Superior temporal gyrus (tissue), 1 donor: ENCODE results near the gene SLC48A1.

Experiments used
- DNase-seq: peaks from one replicate; pipeline ENCODE4 v3.0.0-alpha.2; 2016; ENCODE audit errors: extremely low spot score

SLC48A1 gene

DNA sequence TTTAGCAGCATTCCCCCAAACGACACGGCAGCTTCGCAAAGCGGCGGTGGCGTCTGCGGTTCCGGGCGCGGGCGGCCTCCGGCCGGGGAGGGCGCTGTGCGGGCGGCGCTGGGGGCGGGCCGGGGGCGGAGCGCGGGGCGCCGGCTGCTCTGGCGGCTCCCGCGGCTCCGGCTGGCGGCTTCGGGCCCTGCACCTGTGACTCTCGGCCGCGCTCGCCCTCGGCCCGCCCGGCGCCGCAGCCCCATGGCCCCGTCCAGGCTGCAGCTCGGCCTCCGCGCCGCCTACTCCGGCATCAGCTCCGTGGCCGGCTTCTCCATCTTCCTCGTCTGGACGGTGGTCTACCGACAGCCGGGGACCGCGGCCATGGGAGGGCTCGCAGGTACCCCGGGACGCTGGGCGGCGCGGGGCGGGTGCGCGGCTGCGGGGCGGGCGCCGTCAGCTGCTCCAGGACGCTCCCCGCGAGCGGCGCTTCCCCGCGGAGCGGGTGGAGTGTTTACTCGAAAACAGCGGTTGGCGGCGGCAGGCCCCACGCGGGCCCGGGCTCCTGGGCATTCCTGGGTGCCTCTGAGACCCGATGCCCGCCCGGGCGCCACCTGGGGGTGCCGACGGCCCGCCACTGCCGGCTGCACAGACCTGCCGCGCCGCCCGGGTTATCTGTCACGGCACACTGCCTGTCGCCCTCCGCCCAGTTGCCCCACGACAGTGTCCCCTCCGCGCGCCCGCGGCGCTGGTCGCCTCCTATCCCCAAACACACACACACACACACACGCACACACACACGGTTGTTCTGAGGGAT, at the start of gene SLC48A1:
Gene SLC48A1 (plus strand): TSS at position 177 of the 796 bp plus-strand sequence. CDS start 67 bp downstream, at position 244.
- peak; percentile 79 for DNase-seq

DNA sequence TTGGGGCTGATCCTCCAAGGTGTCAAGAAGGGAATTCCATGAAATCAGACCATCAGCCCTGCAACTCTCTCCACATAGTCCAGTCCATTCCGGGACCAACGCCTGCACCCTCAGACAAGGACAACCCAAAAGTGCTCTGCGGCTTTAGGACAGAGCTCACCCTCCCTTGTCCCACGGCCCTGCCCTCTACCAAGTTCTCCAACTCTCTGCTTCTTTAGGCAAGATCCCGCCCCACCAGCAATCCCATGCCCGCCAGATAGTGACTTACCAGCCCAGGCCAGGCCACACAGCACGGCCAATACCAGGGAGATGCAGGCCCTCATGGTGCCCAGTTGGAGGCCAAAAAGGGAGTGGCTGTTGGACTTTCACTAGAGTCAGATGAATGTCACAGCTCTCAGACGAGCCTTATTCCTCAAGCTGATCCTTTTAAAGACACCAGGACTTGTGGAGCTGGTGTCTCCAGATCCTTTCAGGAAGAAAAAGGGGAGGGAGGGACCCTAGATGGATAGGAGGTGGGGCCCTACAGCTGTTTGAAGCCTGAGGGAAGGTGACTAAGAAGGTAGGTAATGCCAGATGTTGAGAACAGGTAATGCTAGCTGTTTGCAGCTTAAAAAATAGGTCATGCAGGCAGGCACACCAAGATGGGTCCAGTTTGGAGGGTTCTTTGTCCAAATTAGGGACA, 47.8 kb upstream of the SLC48A1 start, which contains the start of gene ENDOU:
Gene ENDOU (minus strand): TSS at position 400 of the 682 bp plus-strand sequence. CDS start 77 bp downstream, at position 323.
- DNase-seq = no peak

DNA sequence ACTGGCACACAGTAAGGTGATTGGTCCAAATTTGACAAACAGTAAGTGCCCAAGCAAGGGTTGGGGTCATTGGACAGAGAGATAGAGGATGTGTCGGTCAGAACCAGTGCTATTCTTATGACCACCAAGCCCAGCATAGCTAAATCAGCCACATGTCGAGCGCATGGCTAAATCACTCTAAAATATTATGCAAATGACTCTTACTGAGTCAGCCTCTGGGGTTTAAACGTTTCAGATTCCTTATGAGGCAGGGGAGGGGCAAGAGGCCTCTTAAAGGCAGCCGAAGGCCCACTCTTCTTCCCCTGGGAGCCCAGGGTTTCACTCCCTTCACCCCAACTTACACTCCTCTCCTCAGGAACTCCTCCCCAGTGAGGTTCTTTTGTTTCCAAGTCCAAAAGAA, 47.1 kb upstream of the SLC48A1 start:
- DNase-seq = no peak

DNA sequence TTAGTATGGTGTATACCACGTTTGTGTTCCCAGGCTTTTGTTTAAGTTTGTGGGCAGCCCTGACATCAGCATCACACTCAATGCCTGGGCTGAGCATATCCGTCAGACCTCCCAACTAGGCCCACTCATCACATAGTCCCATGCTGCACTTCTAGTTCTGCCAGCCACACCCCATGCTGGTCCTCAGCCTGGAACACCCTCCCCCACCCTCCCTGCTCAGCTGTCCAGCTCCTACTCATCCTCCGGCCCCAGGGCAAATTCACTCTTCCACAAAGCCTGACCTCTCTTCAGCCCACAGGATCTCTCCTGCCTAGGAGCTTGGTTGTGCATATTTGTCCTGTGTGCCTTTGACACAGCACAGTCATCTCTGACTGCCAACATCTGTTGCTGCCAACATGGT, 43.8 kb upstream of the SLC48A1 start:
- DNase-seq = no peak

DNA sequence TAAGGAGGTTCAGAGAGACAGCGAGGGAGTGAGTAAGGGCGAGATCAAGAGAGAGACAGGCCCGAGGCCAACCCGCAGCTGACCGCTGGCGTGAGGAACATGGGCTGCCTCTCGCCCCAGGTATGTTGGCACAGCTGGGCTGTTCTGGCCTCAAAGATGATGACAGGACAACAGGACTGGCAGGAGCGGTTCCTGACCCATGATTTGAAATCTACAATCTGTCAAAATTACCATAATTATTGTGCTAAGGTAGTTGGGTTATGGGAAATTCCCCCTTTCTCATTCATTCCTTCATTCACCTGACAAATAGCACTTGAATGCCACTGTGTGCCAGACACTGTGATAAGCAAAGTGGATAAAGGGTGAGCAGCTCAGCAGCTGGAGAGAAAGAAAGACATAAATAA, 42.7 kb upstream of the SLC48A1 start:
- DNase-seq = no peak

DNA sequence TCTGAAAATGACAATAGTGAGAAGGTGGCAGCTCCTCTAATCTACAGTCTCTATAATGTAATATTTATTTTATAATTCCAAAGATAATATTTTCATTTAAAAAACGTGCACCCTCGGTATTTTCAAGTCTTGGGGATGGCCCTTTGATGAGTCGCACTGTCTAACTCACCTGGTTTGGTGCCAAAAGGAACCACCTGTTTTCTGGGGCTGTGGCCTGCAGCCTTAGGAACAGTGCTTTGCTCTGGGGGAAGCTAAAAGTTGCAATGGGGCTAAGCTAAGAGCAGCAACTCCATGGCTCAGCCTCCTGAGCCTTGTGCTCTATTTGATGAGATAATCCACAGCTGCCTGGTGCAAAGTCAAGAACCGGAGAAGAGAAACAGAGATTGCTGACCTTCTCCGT, 41.3 kb upstream of the SLC48A1 start:
- no peak for DNase-seq

DNA sequence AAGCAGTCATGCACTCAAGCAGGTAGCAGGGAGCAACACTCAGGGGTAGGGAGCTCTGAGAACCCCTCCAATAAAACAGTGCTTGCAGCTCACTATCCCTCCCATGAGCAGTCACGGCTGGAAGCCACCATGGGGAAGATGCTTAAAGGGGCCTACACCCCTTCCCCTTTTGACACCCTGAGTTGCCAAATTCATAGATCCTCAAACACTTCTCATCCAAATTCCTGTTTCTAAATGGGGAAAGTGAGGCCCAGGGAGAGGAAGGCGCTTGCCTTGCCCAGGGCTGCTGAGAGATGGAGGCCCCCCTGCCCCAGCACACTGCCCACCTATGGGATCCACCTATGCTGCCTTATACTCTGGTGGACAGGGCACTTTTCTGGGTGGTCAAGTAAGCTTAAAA, 40.5 kb upstream of the SLC48A1 start:
- no peak for DNase-seq

DNA sequence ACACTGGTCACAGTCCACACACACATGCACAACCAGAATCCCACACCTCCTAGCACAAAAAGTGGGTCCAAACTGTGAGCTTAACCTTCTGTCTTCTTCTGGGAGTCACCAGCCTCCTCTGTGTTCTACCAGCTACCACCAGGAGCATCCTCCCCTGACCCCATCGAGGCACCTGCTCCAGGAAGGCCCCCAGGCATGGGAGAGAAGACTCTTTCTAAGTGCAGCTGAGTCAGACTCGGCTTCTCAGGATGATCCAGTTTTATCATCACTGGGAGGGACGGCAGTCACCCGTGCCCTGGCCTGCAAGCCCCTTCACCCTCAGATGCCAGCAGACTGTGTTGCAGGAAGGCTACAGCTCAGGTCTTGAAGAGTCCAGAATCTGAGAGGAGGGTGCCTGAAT, 39.9 kb upstream of the SLC48A1 start:
- DNase-seq = no peak

DNA sequence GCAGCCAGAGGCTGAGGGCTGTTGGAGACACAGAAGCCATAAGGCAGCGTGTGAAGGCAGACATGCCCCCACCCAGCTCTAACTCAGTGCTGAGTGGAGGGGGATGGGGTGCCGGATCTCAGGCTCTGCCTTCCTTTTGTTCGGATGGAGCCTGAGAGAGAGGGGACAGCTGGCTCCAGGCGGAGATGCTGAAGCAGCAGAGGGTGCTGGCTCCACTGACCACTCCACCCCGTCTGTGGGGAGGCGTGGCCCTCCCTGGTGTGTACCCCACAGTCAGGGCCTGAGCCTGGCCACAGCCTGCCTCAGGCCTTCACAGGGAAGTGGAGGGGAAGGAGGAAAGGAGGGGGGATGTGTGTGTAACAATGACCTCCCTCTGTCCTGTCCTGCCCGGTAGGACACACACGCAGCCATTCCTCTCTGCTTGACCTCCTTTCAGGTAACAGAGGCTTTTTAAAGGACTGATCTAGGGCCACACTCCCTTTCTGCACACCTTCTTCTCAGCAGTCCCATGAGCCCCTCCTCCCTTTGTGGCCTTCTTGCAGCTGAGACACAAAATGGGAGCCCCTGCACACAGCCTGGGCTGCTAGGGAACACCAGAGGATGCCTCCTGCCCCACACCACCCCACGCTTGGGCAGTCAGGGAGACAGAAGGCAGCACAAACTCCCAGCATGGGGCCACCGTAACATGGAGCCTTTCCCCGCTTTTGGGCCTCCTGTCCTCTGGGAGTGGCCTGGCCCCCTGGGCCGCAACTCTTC, 38.1 kb upstream of the SLC48A1 start:
- DNase-seq = peak; percentile 60

DNA sequence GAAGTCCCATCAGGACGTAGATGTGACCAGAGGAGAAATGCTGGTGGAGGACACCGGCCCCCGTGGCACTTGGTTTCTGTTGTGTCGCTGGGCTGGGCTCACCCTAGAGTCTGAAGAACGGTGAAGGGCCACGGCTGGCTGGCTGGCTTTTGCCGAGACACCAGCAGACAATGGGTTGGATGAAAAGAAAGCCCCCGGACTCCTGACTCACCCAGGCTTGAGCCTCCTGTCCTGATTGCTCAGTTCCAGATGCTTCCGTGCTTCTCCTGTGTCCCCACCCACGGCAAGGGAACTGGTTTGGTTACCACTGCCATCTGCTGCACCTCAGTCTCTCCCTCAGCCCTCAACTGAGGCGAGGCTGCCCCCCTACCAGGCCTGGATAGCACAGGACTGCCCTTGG, 37.4 kb upstream of the SLC48A1 start:
- DNase-seq = no peak

DNA sequence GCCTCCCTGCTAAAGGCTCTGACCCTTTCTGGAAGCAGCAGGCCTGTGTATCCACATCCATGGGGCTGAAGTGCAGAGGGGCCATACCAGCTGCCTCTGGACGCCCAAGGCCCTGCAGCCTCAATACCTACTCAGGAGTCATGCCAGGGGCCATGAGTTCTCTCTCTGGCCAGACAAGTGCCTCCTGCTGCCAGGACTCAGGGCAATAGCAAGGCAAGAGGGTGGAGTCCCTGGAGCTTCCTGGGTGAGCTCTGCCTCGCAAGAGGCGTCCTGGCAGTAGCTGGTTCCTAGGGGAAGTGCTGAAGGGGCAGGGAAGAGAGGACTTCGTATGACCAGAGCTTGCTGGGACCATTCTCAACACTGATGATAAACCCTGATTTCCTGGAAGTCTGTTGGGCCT, 36.8 kb upstream of the SLC48A1 start:
- DNase-seq = no peak

DNA sequence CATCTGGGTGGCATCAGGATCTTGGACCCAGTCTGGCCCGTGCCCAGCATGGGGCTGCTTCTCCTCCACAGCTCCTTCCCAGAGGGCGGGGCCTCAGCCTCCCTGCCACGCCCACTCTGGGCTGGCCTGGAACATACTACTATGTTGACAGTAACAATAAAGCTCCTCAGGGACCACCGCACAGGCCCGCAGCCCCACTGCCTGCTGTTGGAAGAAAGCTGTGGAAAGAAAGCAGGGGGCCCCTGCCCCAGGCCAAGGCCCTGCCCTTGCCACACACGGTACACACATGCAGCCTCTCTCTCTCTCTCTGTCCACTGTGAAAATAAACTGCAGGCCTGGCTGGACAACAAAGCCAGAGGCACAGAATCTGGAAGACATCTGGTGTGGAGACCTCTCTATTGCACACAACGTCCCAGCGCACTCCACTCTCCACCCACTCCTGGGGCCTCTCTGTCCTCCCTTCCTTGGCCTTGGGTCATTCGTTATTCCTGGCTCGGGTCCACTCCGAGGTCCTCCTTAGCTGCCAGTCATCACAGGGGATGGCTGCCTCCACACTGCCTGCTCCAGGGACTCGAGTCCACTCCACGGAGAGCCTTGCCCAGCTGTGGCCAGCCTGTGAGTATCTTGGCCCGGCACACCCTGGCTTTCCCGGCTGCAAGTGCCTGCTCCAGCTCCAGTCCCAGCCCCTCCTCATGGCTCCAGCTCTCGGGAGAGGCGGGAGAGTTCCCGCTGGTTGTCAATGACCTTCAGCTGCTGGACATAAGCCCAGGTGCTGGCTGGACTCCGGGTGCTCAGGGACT, 36.0 kb upstream of the SLC48A1 start:
- peak; percentile 78 for DNase-seq

DNA sequence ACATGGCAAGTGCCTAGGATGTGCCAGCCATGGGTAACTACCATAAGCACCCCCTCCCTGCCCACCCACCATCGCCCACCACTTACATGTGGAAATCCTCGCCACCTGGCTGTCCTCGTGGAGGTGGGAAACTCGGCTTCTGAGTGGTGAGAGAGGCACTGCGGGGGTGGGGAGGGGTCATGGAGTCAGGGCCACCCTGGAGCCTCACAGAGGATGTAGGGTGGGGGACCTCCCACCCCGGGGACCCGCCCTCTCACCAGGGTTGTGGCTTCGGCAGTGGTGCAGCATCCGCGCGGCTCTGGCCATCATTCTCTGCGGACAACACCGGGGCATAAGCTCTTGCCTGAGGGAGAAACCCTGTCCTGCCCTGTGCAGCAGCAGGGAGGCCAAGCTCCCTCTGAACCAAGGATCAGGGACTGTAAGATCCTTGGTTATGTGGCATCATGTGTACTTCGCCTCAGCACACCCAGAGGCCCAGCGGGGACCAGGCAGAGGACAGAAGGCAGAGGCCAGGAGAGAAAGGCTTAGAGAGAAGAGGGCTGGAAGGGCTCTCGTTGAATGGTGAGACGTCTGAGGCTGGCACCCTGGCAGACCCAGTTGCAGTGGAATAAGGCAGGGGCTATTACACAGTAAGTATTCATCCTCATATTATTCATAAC, 35.0 kb upstream of the SLC48A1 start:
- no peak for DNase-seq

DNA sequence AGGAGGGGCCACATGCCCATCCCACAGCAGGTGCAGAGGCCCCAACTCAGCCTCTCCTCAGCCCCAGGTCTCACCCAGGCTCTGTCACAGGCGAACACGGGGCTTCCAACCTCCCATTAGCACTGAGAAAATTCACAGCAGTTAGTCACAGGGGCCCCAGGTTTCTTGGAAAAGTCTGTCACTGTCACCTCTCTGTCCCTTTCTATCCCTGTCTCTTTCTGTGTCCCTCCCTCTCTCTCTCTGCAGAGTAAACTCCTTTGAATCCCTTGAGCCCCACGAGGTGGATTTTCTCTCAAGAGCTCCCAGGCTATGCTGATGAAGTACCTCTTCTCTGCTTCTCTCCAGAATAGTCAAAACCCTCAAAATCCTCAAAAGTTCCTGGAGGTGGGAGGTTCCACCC, 33.7 kb upstream of the SLC48A1 start:
- DNase-seq = no peak

DNA sequence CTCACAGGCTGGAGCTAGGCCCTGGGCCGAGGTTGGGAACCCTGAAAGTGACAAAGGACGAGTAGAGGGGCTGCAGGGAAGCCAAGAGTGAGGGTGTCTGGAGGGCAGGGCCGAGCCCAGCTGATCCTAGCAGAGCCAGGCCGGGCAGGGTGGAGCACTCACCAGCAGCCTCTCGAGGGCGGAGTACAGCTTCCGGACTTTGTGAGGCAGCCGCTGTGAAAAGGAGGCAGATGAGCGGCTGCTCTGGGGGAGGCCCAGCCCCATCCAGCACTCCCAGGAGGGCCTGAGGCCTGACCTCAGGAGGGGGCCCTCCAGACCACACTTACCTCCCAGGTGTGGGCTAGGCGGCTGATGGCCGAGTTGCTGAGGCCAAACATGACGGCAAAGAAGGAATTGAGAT, 33.1 kb upstream of the SLC48A1 start:
- DNase-seq = no peak

DNA sequence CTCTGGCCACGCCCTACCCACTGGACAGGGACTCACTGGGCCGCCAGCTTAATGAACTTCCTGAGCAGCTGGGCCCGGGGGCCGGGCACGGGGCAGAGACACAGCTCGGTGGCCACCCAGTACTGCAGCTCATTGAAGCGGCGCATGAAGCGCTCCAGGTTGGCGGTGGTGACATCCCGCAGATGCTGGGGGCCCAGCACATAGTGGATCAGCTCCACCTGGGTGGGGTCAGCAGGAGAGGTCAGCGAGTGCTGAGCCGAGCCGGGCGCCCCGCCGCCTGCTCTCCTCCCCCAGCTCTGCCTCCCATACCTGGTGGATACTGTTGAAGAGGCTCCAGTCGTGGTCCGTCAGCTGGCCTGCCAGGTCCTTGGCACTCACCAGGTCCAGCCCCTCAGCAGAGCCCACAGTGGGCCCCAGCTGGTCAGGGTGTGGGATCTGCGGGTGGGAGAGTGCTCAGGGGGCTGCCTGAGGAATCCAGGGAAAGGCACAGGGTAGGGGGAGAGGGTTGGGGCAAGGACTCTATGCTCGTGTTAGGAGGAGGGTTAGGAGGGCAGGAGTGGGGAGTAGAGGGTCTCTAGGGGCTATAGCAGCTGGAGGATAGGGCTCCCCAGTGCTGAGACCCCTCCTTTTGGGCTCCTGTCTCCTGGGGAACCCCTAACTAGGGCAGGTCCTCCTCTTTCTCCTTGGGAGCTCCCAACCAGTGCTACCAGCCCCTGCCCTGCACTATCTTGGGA, 32.3 kb upstream of the SLC48A1 start:
- no peak for DNase-seq

DNA sequence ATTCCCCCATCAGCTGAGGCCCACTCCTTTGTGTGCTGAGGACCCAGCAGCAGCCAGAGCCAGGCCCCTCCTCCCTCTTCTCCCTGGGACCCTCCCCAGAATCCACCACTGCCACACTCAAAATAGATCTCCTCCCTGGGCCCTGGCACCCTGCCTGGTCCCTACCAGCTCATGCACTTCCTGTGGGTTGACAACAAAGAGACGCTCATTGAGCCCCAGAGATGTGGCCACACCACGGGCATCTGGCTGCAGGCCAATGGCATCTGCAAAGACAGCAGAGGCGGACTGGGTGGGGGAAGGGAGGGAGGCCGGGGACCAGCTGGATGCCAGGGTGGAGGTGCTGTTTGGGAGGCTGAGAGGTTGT, 31.7 kb upstream of the SLC48A1 start:
- peak; percentile 95 for DNase-seq

DNA sequence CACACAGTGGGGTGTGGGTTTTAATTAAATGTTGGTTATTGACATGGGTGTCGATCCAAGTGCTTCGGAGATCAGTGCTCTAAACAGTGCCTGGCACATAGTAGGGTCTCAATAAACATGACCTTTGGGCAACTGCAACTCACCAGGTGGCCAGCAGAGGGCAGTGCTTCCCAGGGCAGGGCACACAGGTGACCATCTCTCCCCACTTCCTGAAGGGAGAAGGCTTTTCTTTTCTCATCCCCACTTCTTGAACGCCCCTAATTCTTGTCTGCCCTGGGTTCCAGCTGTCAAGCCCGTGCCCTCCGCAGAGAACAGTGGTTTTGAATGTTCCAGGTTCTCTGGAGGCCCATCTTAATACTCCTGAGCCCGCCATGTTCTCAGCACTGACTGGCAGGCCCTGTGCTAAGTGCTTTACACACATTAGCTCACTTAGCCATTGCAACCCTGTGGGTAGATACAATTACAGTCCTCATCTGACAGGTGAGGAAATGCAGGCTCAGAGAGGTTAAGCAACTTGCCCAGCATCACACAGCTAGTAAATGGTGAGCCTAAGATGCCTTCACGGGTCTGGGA, 30.7 kb upstream of the SLC48A1 start:
- DNase-seq = no peak

DNA sequence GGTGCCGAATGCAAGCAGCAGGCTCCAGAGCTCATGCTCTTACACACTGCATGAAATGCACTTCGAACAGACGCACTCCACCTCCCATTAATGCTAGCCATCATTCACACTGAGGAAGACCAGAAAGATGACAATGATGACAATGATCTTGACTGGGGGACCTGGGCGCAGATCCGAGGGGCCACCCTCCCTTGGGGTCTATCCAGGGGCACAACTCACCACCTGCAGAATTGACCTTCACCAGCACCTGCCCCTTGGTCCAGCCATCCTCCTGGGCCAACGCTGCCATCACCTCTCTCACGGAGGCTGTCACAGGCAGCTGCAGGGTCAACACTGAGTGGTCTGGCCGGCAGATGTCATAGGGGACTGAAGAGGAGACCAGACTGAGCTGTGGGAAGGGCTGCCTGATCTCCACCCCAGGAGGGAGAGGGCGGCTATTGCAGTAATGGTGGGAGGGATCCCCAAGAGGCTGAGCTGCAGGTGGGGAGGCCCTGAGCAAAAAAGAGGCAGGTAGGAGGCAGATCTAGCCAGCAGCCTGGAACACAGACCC, 29.7 kb upstream of the SLC48A1 start:
- DNase-seq = no peak
